KMS-11 (cell line): ENCODE data around the gene KCND2.

Experiments
- H2AFZ ChIP-seq: fragments of 200-600 bp; sonication (generic); 2 replicates; pipeline ENCODE4 v1.6.1; 2016; ENCODE audit warnings: antibody characterized with exemption, mixed run types, low read depth
- H3K27ac ChIP-seq: fragments of 200-600 bp; sonication (generic); 2 replicates; pipeline ENCODE4 v1.6.1; 2016; ENCODE audit warnings: mild to moderate bottlenecking, mixed run types
- H3K27me3 ChIP-seq: fragments of 200-600 bp; sonication (generic); 2 replicates; pipeline ENCODE4 v1.6.1; 2017; ENCODE audit warnings: mild to moderate bottlenecking, low read depth, mixed run types, moderate library complexity; ENCODE audit not compliant: insufficient read depth
- H3K36me3 ChIP-seq: fragments of 200-600 bp; sonication (generic); 2 replicates; pipeline ENCODE4 v1.6.1; 2017; ENCODE audit warnings: mild to moderate bottlenecking, mixed run types; ENCODE audit not compliant: insufficient read depth
- H3K4me1 ChIP-seq: fragments of 200-600 bp; sonication (generic); 2 replicates; pipeline ENCODE4 v1.6.1; 2016; ENCODE audit warnings: mild to moderate bottlenecking, low read depth, mixed run types; ENCODE audit not compliant: poor library complexity, severe bottlenecking
- H3K4me2 ChIP-seq: fragments of 200-600 bp; sonication (generic); 2 replicates; pipeline ENCODE4 v1.7.0; 2016; ENCODE audit warnings: mild to moderate bottlenecking, mixed run types
- H3K4me3 ChIP-seq: fragments of 200-600 bp; sonication (generic); IDR thresholded peaks from 2 replicates; pipeline ENCODE4 v1.6.1; 2017; ENCODE audit warnings: low read depth, low read length, mixed read lengths; ENCODE audit not compliant: insufficient read depth
- H3K79me2 ChIP-seq: fragments of 200-600 bp; sonication (generic); 2 replicates; pipeline ENCODE4 v1.6.1; 2016; ENCODE audit warnings: low read depth, mixed run types; ENCODE audit not compliant: insufficient read depth
- H3K9ac ChIP-seq: fragments of 200-600 bp; sonication (generic); 2 replicates; pipeline ENCODE4 v1.6.1; 2016; ENCODE audit warnings: mild to moderate bottlenecking, mixed run types
- H4K20me1 ChIP-seq: fragments of 200-600 bp; sonication (generic); 2 replicates; pipeline ENCODE4 v1.6.1; 2016; ENCODE audit warnings: mild to moderate bottlenecking, mixed run types; ENCODE audit not compliant: insufficient read depth
- CTCF ChIP-seq: fragments of 200-600 bp; sonication (generic); conservative IDR thresholded peaks from 2 replicates; pipeline ENCODE4 v1.6.1; 2017; ENCODE audit warnings: low read depth, mild to moderate bottlenecking, antibody characterized with exemption, low read length, moderate library complexity, mixed read lengths

Gene KCND2

GRCh38 chr7:120582916-120583315 is 309.9 kb downstream of the KCND2 start:
- no peaks in the 10 kb centered on the region for H3K27me3 ChIP-seq
- no peak overlapping the region for H3K4me3 ChIP-seq
- H3K27ac ChIP-seq = no peak overlapping the region
- no peak overlapping the region for H3K9ac ChIP-seq
- no peak overlapping the region for H2AFZ ChIP-seq
- H3K4me1 ChIP-seq = no peaks in the 10 kb centered on the region
- no peaks in the 10 kb centered on the region for H4K20me1 ChIP-seq
- no peaks in the 10 kb centered on the region for H3K36me3 ChIP-seq
- H3K79me2 ChIP-seq = no peaks in the 10 kb centered on the region
- H3K4me2 ChIP-seq = no peak overlapping the region
- no peak for TF ChIP-seq CTCF

- no peak overlapping the region for H2AFZ ChIP-seq
- H3K4me2 ChIP-seq = no peak overlapping the region
- TF ChIP-seq CTCF = no peak
- no peak overlapping the region for H3K27ac ChIP-seq
- no peaks in the 10 kb centered on the region for H3K36me3 ChIP-seq
- H3K27me3 ChIP-seq = no peaks in the 10 kb centered on the region
- no peaks in the 10 kb centered on the region for H3K4me1 ChIP-seq
- H3K4me3 ChIP-seq = no peak overlapping the region
- no peaks in the 10 kb centered on the region for H4K20me1 ChIP-seq
- H3K79me2 ChIP-seq = no peaks in the 10 kb centered on the region
- H3K9ac ChIP-seq = no peak overlapping the region
Observed at GRCh38 chr7:120583899-120584586, 311.1 kb downstream of the KCND2 start.

- Histone ChIP-seq H4K20me1 (no peaks in the 10 kb centered on the region), H2AFZ (no peak overlapping the region), H3K27ac (no peak overlapping the region), H3K79me2 (no peaks in the 10 kb centered on the region), H3K4me1 (no peaks in the 10 kb centered on the region), H3K27me3 (no peaks in the 10 kb centered on the region), H3K4me2 (no peak overlapping the region), H3K36me3 (no peaks in the 10 kb centered on the region), H3K9ac (no peak overlapping the region), H3K4me3 (no peak overlapping the region)
- no peak for TF ChIP-seq CTCF
Observed at GRCh38 chr7:120586571-120586970, 313.6 kb downstream of the KCND2 start.

GRCh38 chr7:120587243-120587642 is 314.3 kb downstream of the KCND2 start:
- H3K27me3 ChIP-seq = no peaks in the 10 kb centered on the region
- H4K20me1 ChIP-seq = no peaks in the 10 kb centered on the region

More at GRCh38 chr7:120587243-120587642, 314.3 kb downstream of the KCND2 start:
- no peaks in the 10 kb centered on the region for H3K79me2 ChIP-seq
- H3K4me1 ChIP-seq = no peaks in the 10 kb centered on the region
- no peaks in the 10 kb centered on the region for H3K36me3 ChIP-seq
- no peak overlapping the region for H2AFZ ChIP-seq
- H3K9ac ChIP-seq = no peak overlapping the region
- H3K27ac ChIP-seq = no peak overlapping the region
- H3K4me2 ChIP-seq = no peak overlapping the region
- H3K4me3 ChIP-seq = no peak overlapping the region
- no peak for TF ChIP-seq CTCF
